GM18505 (cell line): Measurements from ENCODE around the gene MRPL21.
"Not testable (repeated sequence)": the region's sequence is repeated elsewhere in the genome, so short reads cannot be mapped to it uniquely, and the experiment has no call there.

Experiments
- ATAC-seq: cut with Tn5 transposase; IDR thresholded peaks from one replicate; pipeline ENCODE4 v1.9.1; 2021; ENCODE audit not compliant: unreplicated experiment
- POLR2A ChIP-seq: IDR thresholded peaks from 4 replicates; pipeline ENCODE4 v1.6.1; 2011; ENCODE audit warnings: borderline replicate concordance; ENCODE audit not compliant: insufficient read depth, insufficient read length; ENCODE audit errors: extremely low read depth

Gene MRPL21

DNA sequence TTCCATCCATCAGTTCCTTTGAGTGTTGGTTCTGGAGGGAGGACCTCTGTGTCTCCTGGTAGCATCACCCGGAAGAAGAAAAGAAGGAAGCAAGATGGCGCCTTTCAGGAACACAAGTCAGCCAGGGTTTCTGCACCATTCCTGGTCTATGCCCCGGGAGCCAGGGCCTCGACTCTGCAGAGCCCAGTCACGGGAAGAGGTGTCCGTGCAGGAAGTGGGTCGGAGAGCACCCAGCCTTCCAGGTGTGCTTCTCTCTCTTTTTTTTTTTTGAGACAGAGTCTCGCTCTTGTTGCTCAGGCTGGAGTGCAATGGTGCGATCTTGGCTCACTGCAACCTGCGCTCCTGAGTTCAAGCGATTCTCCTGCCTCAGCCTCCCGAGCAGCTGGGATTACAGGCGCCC, 21.2 kb downstream of the MRPL21 start:
- ATAC-seq, result no peak

GRCh38 chr11:68881320-68881719, 22.3 kb downstream of the MRPL21 start:
- ATAC-seq, result no peak
- no peak for TF ChIP-seq POLR2A

More for the DNA sequence above, 21.2 kb downstream of the MRPL21 start:
- TF ChIP-seq POLR2A, result no peak

DNA sequence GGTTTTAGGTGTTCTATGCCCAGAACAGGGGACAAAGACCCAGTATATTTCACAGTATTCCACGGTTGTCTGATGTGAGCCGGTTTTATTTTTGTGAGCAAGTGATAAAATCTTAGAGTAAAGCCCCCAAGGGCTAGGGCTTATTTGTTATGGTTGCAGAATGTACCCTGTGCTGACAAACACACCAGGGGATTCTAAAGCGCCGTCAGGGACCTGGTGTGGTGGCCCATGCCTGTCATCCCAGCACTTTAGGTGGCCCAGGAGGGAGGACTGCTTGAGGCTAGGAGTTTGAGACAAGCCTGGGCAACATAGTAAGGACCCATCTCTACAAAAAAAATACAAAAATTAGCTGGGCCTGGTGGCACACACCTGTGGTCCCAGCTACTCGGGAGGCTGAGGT, 22.8 kb downstream of the MRPL21 start:
- TF ChIP-seq POLR2A, result no peak
- ATAC-seq, result no peak

- ATAC-seq, result no peak
- TF ChIP-seq POLR2A, result no peak
These were observed 25.6 kb downstream of the MRPL21 start for GRCh38 chr11:68878022-68878421.

DNA sequence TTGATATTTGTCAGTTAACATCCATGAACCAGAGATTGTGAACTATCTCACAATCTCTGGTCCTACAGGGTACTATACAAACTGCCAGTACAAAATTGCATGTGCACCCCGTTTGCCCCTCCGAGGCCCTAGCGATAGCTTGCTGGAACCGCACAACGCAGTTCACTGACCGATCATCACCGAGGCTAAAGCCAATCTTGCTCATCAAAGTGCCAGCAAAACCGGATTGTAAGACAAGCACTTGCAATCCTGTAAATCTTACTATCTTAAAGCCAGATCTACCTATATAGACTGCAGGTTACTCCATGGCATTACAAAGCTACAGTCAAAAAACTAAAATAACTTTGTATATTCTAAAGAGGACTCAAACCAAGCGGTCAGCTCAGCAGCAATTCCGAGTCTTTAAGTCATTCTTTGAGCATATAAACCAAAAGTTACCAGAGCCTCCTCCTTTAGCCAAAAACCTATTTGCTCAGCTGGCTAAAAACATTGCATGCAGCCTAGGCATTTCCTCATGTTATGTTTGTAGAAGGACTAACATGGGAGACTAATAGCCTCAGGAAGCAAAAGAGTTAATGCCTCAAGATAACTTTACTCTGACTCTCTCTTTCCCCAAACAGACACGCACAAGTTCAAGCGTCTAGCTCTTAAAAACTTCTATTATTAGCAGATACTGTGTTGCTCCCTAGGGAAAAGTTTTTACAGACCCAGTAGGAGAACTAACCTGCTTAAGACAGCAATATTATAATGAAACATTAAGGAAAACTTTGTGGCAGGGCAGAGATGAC, 31.2 kb downstream of the MRPL21 start:
- TF ChIP-seq POLR2A, result no peak
- no peak for ATAC-seq

GRCh38 chr11:68870470-68870869, 33.2 kb downstream of the MRPL21 start:
- no peak for TF ChIP-seq POLR2A
- no peak for ATAC-seq

DNA sequence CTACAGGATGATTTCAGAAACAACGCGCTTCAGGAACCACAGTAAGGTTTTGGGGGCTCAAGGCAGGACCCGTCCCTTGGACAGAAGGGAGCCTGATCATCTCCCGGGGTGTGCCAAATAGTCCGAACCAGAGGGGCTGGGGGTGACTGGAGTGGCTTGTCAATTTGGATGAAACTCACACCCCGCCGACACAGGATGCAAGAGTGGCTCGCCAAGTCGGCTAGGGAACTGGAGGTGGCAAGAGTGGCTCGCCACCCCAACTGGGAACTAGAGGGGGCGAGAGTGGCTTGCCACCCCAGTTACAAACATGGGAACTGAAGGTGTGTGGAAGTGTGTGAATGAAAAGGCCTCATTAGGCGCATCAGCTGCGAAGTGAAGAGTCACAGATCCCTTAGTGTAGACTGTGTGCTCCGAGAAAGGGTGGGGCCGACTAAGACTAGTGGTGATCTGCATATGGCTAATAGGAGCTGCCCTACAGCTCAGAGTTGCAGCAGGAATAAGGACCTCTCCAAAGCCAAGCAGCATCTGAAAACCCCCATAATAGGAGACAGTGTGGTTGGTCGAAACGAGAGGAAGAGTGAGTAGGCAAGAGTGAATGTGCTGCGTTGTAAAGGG, 35.3 kb downstream of the MRPL21 start:
- ATAC-seq, result no peak
- no peak for TF ChIP-seq POLR2A

GRCh38 chr11:68867066-68867465, 36.6 kb downstream of the MRPL21 start:
- ATAC-seq, result no peak
- no peak for TF ChIP-seq POLR2A

DNA sequence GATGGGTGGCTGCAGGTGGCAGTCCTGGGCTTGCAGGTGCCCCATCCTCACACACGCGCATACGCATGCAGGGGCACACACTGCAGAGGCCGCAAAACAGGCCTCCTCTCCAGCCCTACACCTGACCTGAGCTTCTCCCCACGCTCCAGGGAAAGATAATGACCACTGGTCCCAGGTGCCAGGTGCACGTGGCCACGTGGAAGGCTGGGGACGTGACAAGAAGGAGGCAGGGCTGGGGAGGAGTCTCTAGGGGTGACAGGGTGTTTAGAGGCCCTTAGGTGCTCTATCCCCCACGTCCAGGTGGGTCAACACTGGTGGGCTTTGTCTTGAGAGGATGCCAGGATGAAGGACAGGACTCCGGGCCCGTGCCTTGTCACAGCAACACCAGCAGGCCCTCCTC, 38.4 kb downstream of the MRPL21 start:
- no peak for TF ChIP-seq POLR2A
- no peak for ATAC-seq

- TF ChIP-seq POLR2A, result no peak
- no peak for ATAC-seq
These were observed 39.9 kb downstream of the MRPL21 start for GRCh38 chr11:68863553-68864265.

GRCh38 chr11:68862421-68862820, 41.2 kb downstream of the MRPL21 start:
- no peak for ATAC-seq
- no peak for TF ChIP-seq POLR2A

DNA sequence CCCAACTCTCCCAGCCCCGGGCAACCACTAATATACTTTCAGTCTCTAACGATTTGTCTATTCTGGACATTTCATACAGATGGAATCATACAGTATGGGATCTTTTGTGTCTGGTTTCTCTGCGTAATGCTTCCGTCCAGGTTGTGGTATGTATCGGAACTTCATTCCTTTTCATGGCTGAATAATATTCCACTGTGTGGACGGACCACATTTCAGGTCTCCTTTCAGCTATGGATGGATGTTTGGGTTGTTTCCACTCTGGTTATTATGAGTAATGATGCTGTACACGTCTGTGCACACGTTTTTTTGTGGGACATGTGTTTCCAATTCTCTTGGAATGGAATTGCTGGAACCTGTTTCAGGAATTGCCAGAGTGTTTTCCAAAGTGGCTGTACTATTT, 44.5 kb downstream of the MRPL21 start:
- no peak for TF ChIP-seq POLR2A
- ATAC-seq, result no peak

GRCh38 chr11:68857037-68857586, 46.5 kb downstream of the MRPL21 start:
- ATAC-seq, result no peak
- no peak for TF ChIP-seq POLR2A

GRCh38 chr11:68856425-68857030, 47.1 kb downstream of the MRPL21 start:
- not testable (repeated sequence) for ATAC-seq
